ENCODE measurements around the gene ATP13A3. TPM values are rescaled to one million over a fixed set of nuclear protein-coding genes. Genes with fewer than 3 reads are reported as not detected.

The ATP13A3 gene
- total and polyA plus RNA-seq, 10 of the 15 experiments (the other 5 are each of a cell fraction or from before 2014, with no cell fraction given): 14.0 to 108 (median 69.5) TPM

- TF ChIP-seq CUX1 (IDR thresholded peaks at IDR 0.05; ENCODE audit: insufficient replicate concordance, low read depth, low read length) (no peak), NFYB (IDR thresholded peaks at IDR 0.05; ENCODE audit: insufficient read depth, low read depth, low read length) (no peak), RB1 (IDR thresholded peaks at IDR 0.05; ENCODE audit: borderline replicate concordance) (0 out of 2 replicates have a peak, but pooled peaks have one; percentile 22), SUPT20H (IDR thresholded peaks at IDR 0.05; ENCODE audit: borderline replicate concordance, control insufficient read depth, low read depth, low read length) (no peak)
These were observed 5.7 kb downstream of the ATP13A3 start (continued) for GRCh38 chr3:194481103-194481502.

- FAIRE-seq: no peak
These were observed 10.0 kb downstream of the ATP13A3 start for GRCh38 chr3:194476784-194477183.

More at GRCh38 chr3:194476784-194477183, 10.0 kb downstream of the ATP13A3 start:
- no peak for DNase-seq (ENCODE audit: low read depth, low spot score)
- ChIA-PET SMC1A (ENCODE audit: uncharacterized antibody, unreplicated experiment) (interaction anchor here (1.1 to 1.8 kb wide), 5 partner anchors 9 to 97 kb away, joined by 3 to 7 read pairs (median 5); no protein-coding TSS in a partner anchor), RAD21 (ENCODE audit: unreplicated experiment) (interaction anchor here (0.7 to 3.7 kb wide), 4 partner anchors 96 to 100 kb away, joined by 3 to 28 read pairs (median 4); no protein-coding TSS in a partner anchor), CTCF (interaction anchor here (0.7 to 9.1 kb wide), 8 partner anchors 9 to 195 kb away, joined by 3 to 237 read pairs (median 3); partner anchors contain the start of gene LSG1), POLR2A (interaction anchor here (0.6 to 1.8 kb wide), 3 partner anchors 9 to 415 kb away, joined by 3 to 5 read pairs (median 4); no protein-coding TSS in a partner anchor)
- H3K36me3 ChIP-seq (ENCODE audit: control insufficient read depth in 2 of 2, insufficient read depth in 2 of 2, low read length in 1 of 2): peaks cover 0 to 2% of the 10 kb centered on the region in 2 experiments; a peak in 1 of 4 replicates
- no peak overlapping the region for H2AFZ ChIP-seq (ENCODE audit: control insufficient read depth, low read depth, low read length)
- ATAC-seq: 0 out of 3 replicates have a peak, but pooled peaks have one; percentile 7
- H3K79me2 ChIP-seq (ENCODE audit: control insufficient read depth, insufficient read depth, low read length): peaks cover 91% of the 10 kb centered on the region
- BruUV-seq (replicated peaks): no TSS peak
- peaks cover 5% of the 10 kb centered on the region; the same call in 1 of the 2 replicates for H3K4me1 ChIP-seq (ENCODE audit: control insufficient read depth, insufficient read depth, low read length)
- no peak overlapping the region for H3K27ac ChIP-seq (ENCODE audit: control insufficient read depth, insufficient read depth)
- in situ Hi-C loops (cut with MboI): no loop called here
- no peaks in the 10 kb centered on the region for H3K27me3 ChIP-seq (replicated peaks in 1 of 2; ENCODE audit: control insufficient read depth in 2 of 2, insufficient read depth in 2 of 2, low read length in 1 of 2)
- TF ChIP-seq NFYA (IDR thresholded peaks at IDR 0.05; ENCODE audit: borderline replicate concordance, low read depth, low read length): no peak
- WGBS (ENCODE audit: insufficient coverage, insufficient replicate concordance, low lambda C conversion rate, missing lambda C conversion rate): 76% methylated on average over 4 of the region's 4 CpGs
- no peaks in the 10 kb centered on the region for H3K9me3 ChIP-seq (replicated peaks; ENCODE audit: control insufficient read depth, insufficient read depth, low read length)
- intact Hi-C loops (cut with micrococcal nuclease; ENCODE audit: unreplicated experiment): no loop called here
- H3K4me3 ChIP-seq: no peak overlapping the region
- H4K20me1 ChIP-seq (ENCODE audit: control insufficient read depth, insufficient read depth): no peaks in the 10 kb centered on the region
- H3K9ac ChIP-seq (ENCODE audit: control insufficient read depth, insufficient read depth, low read length): no peak overlapping the region
- no peak overlapping the region for H3K4me2 ChIP-seq (ENCODE audit: control insufficient read depth, insufficient read depth)
